HG03045 (cell line): ENCODE results near the gene ASPG.

Experiments
- ATAC-seq: cut with Tn5 transposase; IDR thresholded peaks from one replicate; pipeline ENCODE4 v1.9.1; 2021; ENCODE audit warnings: mild to moderate bottlenecking, moderate library complexity; ENCODE audit not compliant: unreplicated experiment

ASPG gene

GRCh38 chr14:104159990-104160389, 74.5 kb downstream of the ASPG start:
- no peak for ATAC-seq

GRCh38 chr14:104161602-104162367, 76.3 kb downstream of the ASPG start:
- ATAC-seq: no peak

- ATAC-seq: no peak
Measured at GRCh38 chr14:104162495-104162894, 77.0 kb downstream of the ASPG start.

- ATAC-seq: no peak
Measured at GRCh38 chr14:104163541-104163940, 78.0 kb downstream of the ASPG start.

- no peak for ATAC-seq
Measured at GRCh38 chr14:104164041-104164440, 78.5 kb downstream of the ASPG start.

GRCh38 chr14:104164512-104164911, 79.0 kb downstream of the ASPG start:
- ATAC-seq: no peak
